K562 (cell line): Measurements from ENCODE around the gene PLPPR1. TPM values are rescaled to one million over a fixed set of nuclear protein-coding genes. Genes with fewer than 3 reads are reported as not detected.

Experiments used
- ATAC-seq: fragments of 200-7000 bp; cut with Tn5 transposase; 3 replicates; pipeline ENCODE4 v1.9.1; 2020; ENCODE audit warnings: moderate library complexity
- BruUV-seq: library from RNA; stranded (reverse); fragments of 400-500 nt; replicated peaks from 2 replicates; lab custom pipeline; 2021; lab: Mats Ljungman, UMichigan
- CTCF ChIA-PET: fragments of 300-600 bp; formaldehyde crosslinking; extraction: SDS; loops from one replicate; lab custom pipeline; 2021; ENCODE audit warnings: low intra/inter-chr PET ratio; lab: Yijun Ruan, JAX
- POLR2A ChIA-PET: fragments of 300-600, 350-650 bp; sonication (Branson Sonifier 250); formaldehyde crosslinking; extraction: SDS; loops from one replicate; lab custom pipeline; 2021; ENCODE audit warnings: antibody characterized with exemption, inconsistent platforms; lab: Yijun Ruan, JAX
- DNase-seq, 4 experiments: peaks; one replicate each; pipeline versions ENCODE4 v3.0.0 to v3.0.0-alpha.2; 2011 to 2018; ENCODE audit warnings: low spot score in 3 of 4, mixed read lengths in 3 of 4; ENCODE audit errors: extremely low read depth in 1 of 4
- FAIRE-seq: peaks from 2 replicates; lab custom pipeline; 2011; peaks lifted over from hg19 to GRCh38; lab: Jason Lieb, UNC
- H2AFZ ChIP-seq: 2 replicates; pipeline ENCODE4 v1.6.0; 2011; ENCODE audit warnings: low read depth, low read length, control low read depth, inconsistent platforms
- H3K27ac ChIP-seq: fragments of 200-600 bp; 3 replicates; pipeline ENCODE4 v1.8.0; 2011; ENCODE audit warnings: low read depth, mild to moderate bottlenecking, control low read depth, inconsistent platforms, low read length, moderate library complexity, mixed read lengths; ENCODE audit errors: extremely low read depth
- H3K27me3 ChIP-seq, 2 experiments: fragments of 300-600 bp in 1 of 2; 2 replicates in 1 of 2; 3 replicates in 1 of 2; pipeline versions ENCODE4 v1.6.0 to v1.8.0; 2011; ENCODE audit warnings: inconsistent platforms in 2 of 2, low read length in 2 of 2, mild to moderate bottlenecking in 1 of 2, mixed read lengths in 1 of 2, moderate library complexity in 1 of 2; ENCODE audit not compliant: control insufficient read depth in 2 of 2, insufficient read depth in 2 of 2
- H3K36me3 ChIP-seq: fragments of 300-600 bp; 3 replicates; pipeline ENCODE4 v1.8.0; 2011; ENCODE audit warnings: mild to moderate bottlenecking, low read length, inconsistent platforms; ENCODE audit not compliant: control insufficient read depth, insufficient read depth
- H3K4me1 ChIP-seq, 2 experiments: fragments of 200-600 bp in 1 of 2; replicated peaks in 1 of 2; 2 replicates in 1 of 2; 3 replicates in 1 of 2; pipeline versions ENCODE4 v1.5.1 to v1.8.0; 2011; ENCODE audit warnings: inconsistent platforms in 2 of 2, low read length in 2 of 2, mild to moderate bottlenecking in 1 of 2, mixed read lengths in 1 of 2, moderate library complexity in 1 of 2; ENCODE audit not compliant: control insufficient read depth in 2 of 2, insufficient read depth in 2 of 2
- H3K4me2 ChIP-seq: 2 replicates; pipeline ENCODE4 v1.6.1; 2011; ENCODE audit warnings: low read length, control low read depth, inconsistent platforms, mixed read lengths; ENCODE audit not compliant: insufficient read depth
- H3K4me3 ChIP-seq: fragments of 200-600 bp; sonication (generic), shearing (Covaris generic); 2 replicates; pipeline ENCODE4 v1.5.1; 2016; ENCODE audit warnings: control low read depth, inconsistent platforms
- H3K79me2 ChIP-seq: fragments of 200-600 bp; 3 replicates; pipeline ENCODE4 v1.8.0; 2011; ENCODE audit warnings: low read length, inconsistent platforms; ENCODE audit not compliant: control insufficient read depth, insufficient read depth
- H3K9ac ChIP-seq, 2 experiments: 2 replicates each; pipeline versions ENCODE4 v1.6.0 to v1.6.1; 2011; ENCODE audit warnings: low read depth in 2 of 2, low read length in 2 of 2, control low read depth in 1 of 2, inconsistent platforms in 1 of 2, mild to moderate bottlenecking in 1 of 2, mixed read lengths in 1 of 2; ENCODE audit not compliant: insufficient read depth in 1 of 2
- H3K9me1 ChIP-seq: one replicate; pipeline ENCODE4 v1.6.0; 2011; ENCODE audit warnings: inconsistent platforms, mild to moderate bottlenecking, low read length, moderate library complexity; ENCODE audit not compliant: control insufficient read depth, insufficient read depth
- H3K9me3 ChIP-seq: replicated peaks from 2 replicates; pipeline ENCODE4 v1.5.1; 2011; ENCODE audit warnings: low read depth, low read length, inconsistent platforms; ENCODE audit not compliant: control insufficient read depth, insufficient read depth
- H4K20me1 ChIP-seq: replicated peaks from 2 replicates; pipeline ENCODE4 v1.6.1; 2011; ENCODE audit warnings: low read length, inconsistent platforms, mixed read lengths; ENCODE audit not compliant: control insufficient read depth, insufficient read depth
- CBX3 ChIP-seq, 2 experiments: IDR thresholded peaks; 1 replicate in 1 of 2; 2 replicates in 1 of 2; pipeline ENCODE4 v1.6.1; 2012; ENCODE audit warnings: inconsistent platforms in 2 of 2, low read length in 2 of 2, borderline replicate concordance in 1 of 2, control low read depth in 1 of 2
- CCAR2 ChIP-seq: fragments of 200-400 bp; formaldehyde crosslinking; IDR thresholded peaks from 2 replicates; pipeline ENCODE4 v1.6.1; 2017; ENCODE audit warnings: mild to moderate bottlenecking, low read depth, low read length
- EGR1 ChIP-seq: fragments of 450-650 bp; conservative IDR thresholded peaks from 2 replicates; pipeline ENCODE4 v1.6.1; 2017; ENCODE audit warnings: mild to moderate bottlenecking
- ILK ChIP-seq: fragments of 450-650 bp; IDR thresholded peaks from 2 replicates; pipeline ENCODE4 v1.6.1; 2016; ENCODE audit warnings: missing genetic modification characterization, low read depth, mild to moderate bottlenecking, missing compliant biosample characterization, moderate library complexity, borderline replicate concordance
- MAZ ChIP-seq, 2 experiments: fragments of 450-650 bp in 1 of 2; sonication (generic) in 1 of 2; formaldehyde crosslinking; IDR thresholded peaks in 1 of 2; conservative IDR thresholded peaks in 1 of 2; 2 replicates each; pipeline versions ENCODE4 v1.4.0 to v1.5.0; 2020; ENCODE audit warnings: mild to moderate bottlenecking in 1 of 2, missing genetic modification reagents in 1 of 2
- MCM3 ChIP-seq: fragments of 450-650 bp; IDR thresholded peaks from 2 replicates; pipeline ENCODE4 v1.6.1; 2016
- NBN ChIP-seq: fragments of 450-650 bp; IDR thresholded peaks from 2 replicates; pipeline ENCODE4 v1.6.1; 2016; ENCODE audit warnings: low read depth, mild to moderate bottlenecking
- NR1H2 ChIP-seq: sonication (generic); formaldehyde crosslinking; IDR thresholded peaks from 2 replicates; pipeline ENCODE4 v1.4.0; 2020; ENCODE audit warnings: mild to moderate bottlenecking, missing genetic modification reagents
- PPARD ChIP-seq: fragments of 250-450 bp; sonication (Bioruptor Pico); IDR thresholded peaks from 2 replicates; pipeline ENCODE4 v1.8.0; 2022; ENCODE audit warnings: inconsistent platforms, mild to moderate bottlenecking, moderate library complexity
- PRMT5 ChIP-seq: sonication (generic); formaldehyde crosslinking; IDR thresholded peaks from 2 replicates; pipeline ENCODE4 v1.5.0; 2020; ENCODE audit warnings: missing genetic modification reagents
- SAP30 ChIP-seq: fragments of 200-600 bp; sonication (generic); IDR thresholded peaks from 2 replicates; pipeline ENCODE4 v1.6.1; 2012; ENCODE audit warnings: borderline replicate concordance, low read depth, mild to moderate bottlenecking, moderate library complexity, low read length, control low read depth, inconsistent platforms; ENCODE audit not compliant: insufficient read depth, poor library complexity, severe bottlenecking
- SRF ChIP-seq, 2 experiments: fragments of 250-450, 450-650 bp in 1 of 2; sonication (Bioruptor Pico) in 1 of 2; sonication (generic) in 1 of 2; formaldehyde crosslinking; IDR thresholded peaks; 2 replicates each; pipeline versions ENCODE4 v1.5.0 to v1.5.1; 2020 to 2022; ENCODE audit warnings: mild to moderate bottlenecking in 1 of 2, missing genetic modification reagents in 1 of 2
- TAF9B ChIP-seq: fragments of 450-650 bp; IDR thresholded peaks from 2 replicates; pipeline ENCODE4 v1.6.1; 2018; ENCODE audit warnings: mild to moderate bottlenecking; ENCODE audit not compliant: partially characterized antibody
- TARDBP ChIP-seq: fragments of 450-650 bp; IDR thresholded peaks from 2 replicates; pipeline ENCODE4 v1.6.1; 2016
- TCF7L2 ChIP-seq: fragments of 150-350 bp; IDR thresholded peaks from 2 replicates; pipeline ENCODE4 v1.6.1; 2016; ENCODE audit warnings: low read depth, mild to moderate bottlenecking, low read length, moderate library complexity
- XRCC3 ChIP-seq: fragments of 450-650 bp; IDR thresholded peaks from 2 replicates; pipeline ENCODE4 v1.6.1; 2017; ENCODE audit warnings: mild to moderate bottlenecking, moderate library complexity
- ZBTB1 ChIP-seq: sonication (generic); formaldehyde crosslinking; IDR thresholded peaks from 2 replicates; pipeline ENCODE4 v1.8.1; 2023; ENCODE audit warnings: missing genetic modification reagents, low read depth, mild to moderate bottlenecking, borderline replicate concordance
- WGBS: fragments of 100-300 bp; shearing (Covaris generic); methylation state at CpG from one replicate; pipeline ENCODE4 v1.1.6; 2016; ENCODE audit warnings: low coverage, mixed read lengths; ENCODE audit not compliant: insufficient coverage; ENCODE audit errors: missing lambda C conversion rate; 5-methylcytosine and 5-hydroxymethylcytosine counted together
- in situ Hi-C: fragments of 300-500 bp; cut with MboI; formaldehyde crosslinking; loops from 4 replicates; pipeline ENCODE4 v1.15.0; 2018; ENCODE audit warnings: inconsistent platforms, mixed read lengths
- intact Hi-C: fragments of 100-400 bp; cut with micrococcal nuclease; formaldehyde crosslinking; loops from 2 replicates; pipeline ENCODE4 v1.14.2; 2022
- polyA plus RNA-seq, 8 experiments: library from polyadenylated mRNA; depleted of rRNA in 4 of 8; stranded (reverse) in 5 of 8; unstranded in 3 of 8; fragments of >200 nt; fragmentation: Nextera tagmentation in 2 of 8; fragmentation: Illumina TruSeq in 1 of 8; extraction: Ambion mirVana in 2 of 8; extraction: Trizol in 1 of 8; gene quantifications; 2 replicates each; pipeline versions ENCODE4 v1.2.1 to v1.2.3, GENCODE V29; 2011 to 2014; ENCODE audit warnings: inconsistent platforms in 1 of 8, missing spikeins in 1 of 8
- total RNA-seq, 7 experiments: library from RNA; depleted of rRNA in 6 of 7; stranded (reverse); fragments of >200 nt in 6 of 7; fragmentation: Illumina TruSeq in 2 of 7; extraction: Trizol in 2 of 7; gene quantifications; 2 replicates each; pipeline versions ENCODE4 v1.2.1 to v1.2.3, GENCODE V29; 2011 to 2021; ENCODE audit warnings: low replicate concordance in 1 of 7

Gene PLPPR1
- total and polyA plus RNA-seq, 9 of the 15 experiments (the other 6 are each of a cell fraction or from before 2014, with no cell fraction given): not detected

DNA sequence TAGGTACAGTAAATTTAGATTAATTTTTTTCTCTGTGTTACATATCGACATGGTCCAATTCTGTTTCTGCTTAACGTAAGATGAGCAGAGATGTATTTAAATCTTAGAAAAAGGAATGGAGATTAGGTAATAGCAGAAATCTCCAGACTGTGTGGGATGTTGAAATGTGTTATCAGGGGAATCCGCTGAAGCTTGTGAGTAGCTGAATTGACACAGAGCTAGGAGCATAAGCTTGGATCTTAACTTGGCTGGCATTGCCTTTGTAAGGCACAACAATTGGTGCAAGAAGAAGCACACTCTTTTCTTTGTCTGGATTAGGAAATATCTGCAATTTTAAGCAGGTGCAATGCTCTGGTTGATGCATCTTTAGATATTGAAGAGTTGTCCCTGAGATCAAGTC lies 53.1 kb downstream of the PLPPR1 start:
- Histone ChIP-seq H2AFZ (no peak overlapping the region), H3K79me2 (no peaks in the 10 kb centered on the region), H3K9me1 (no peaks in the 10 kb centered on the region), H4K20me1 (no peaks in the 10 kb centered on the region), H3K9me3 (no peaks in the 10 kb centered on the region), H3K27ac (no peak overlapping the region), H3K4me2 (no peak overlapping the region), H3K4me1 (no peaks in the 10 kb centered on the region), H3K36me3 (no peaks in the 10 kb centered on the region), H3K27me3 (no peaks in the 10 kb centered on the region), H3K4me3 (no peak overlapping the region)
- intact Hi-C loops (no loop called here), in situ Hi-C loops (no loop called here)
- no peak for ATAC-seq
- FAIRE-seq: no peak
- BruUV-seq: no TSS peak
- ChIA-PET CTCF (no interaction called here), POLR2A (interaction anchor here (0.6 kb wide), 1 partner anchor 219 kb away, joined by 3 read pairs; no protein-coding TSS in a partner anchor)
- 2% methylated on average over 3 of the region's 3 CpGs for WGBS
- no peak for DNase-seq
- TF ChIP-seq NR1H2 (CRISPR knock-in tag) (no peak), TCF7L2 (no peak), PRMT5 (no peak), ZBTB1 (CRISPR knock-in tag) (no peak), TARDBP (no peak), NBN (no peak)
- TF ChIP-seq, all 486 proteins: peak for 0
- H3K9ac ChIP-seq: no peak overlapping the region

DNA sequence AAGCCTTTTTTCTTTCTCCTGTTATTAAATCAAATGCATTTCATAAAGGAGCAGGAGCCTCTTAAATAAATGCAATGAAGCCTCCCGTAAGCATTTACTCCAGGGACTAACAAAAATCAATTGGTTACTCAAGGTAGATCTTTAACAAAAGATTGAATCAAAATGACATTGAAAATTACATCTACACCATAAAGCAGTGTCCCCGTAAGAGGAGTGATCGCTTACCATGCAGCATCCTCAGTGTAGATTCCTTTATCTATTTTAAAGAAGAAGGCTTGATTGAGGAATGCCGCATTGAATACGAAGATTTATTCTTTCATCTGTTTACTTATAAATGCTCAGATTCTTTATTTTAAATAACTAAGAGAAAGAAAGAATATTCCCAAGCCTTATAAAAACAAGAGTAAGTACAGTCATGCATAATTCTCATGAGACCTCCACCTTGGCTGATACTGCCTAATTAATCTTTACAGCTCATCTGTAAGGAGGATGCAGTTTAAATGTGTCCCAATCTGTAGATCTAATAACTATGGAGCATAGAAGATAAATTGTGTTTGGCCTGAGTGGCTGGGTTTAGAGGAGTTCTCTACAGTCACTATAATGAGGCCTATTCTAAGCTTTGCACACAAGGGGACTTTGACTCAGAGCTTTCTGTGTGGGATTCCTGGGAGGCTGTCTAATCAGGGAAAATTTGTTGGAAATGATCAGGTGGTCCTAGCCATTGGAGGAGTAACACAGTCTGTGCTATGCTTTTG lies 55.1 kb downstream of the PLPPR1 start:
- in situ Hi-C loops: no loop called here
- intact Hi-C loops: no loop called here

More for the DNA sequence above, 55.1 kb downstream of the PLPPR1 start:
- CTCF ChIA-PET: no interaction called here
- BruUV-seq: no TSS peak
- no peak overlapping the region for H2AFZ ChIP-seq
- TF ChIP-seq CBX3 (IDR thresholded peaks at IDR 0.05; ENCODE audit: borderline replicate concordance in 1 of 2, low read length in 2 of 2) (no peak), SAP30 (no peak), MAZ (CRISPR knock-in tag; conservative IDR thresholded peaks at IDR 0.05 in 1 of 2, IDR thresholded peaks at IDR 0.05 in 1 of 2) (no peak), MCM3 (no peak), SRF (CRISPR knock-in tag; IDR thresholded peaks at IDR 0.05) (no peak), CCAR2 (no peak), EGR1 (no peak), TARDBP (no peak), PPARD (CRISPR knock-in tag) (no peak), ILK (no peak), TAF9B (no peak), XRCC3 (no peak)
- H3K27me3 ChIP-seq: no peaks in the 10 kb centered on the region
- ATAC-seq (no peak), FAIRE-seq (no peak), DNase-seq (no peak)
- H3K79me2 ChIP-seq: no peaks in the 10 kb centered on the region
- no peaks in the 10 kb centered on the region for H3K36me3 ChIP-seq
- H3K4me2 ChIP-seq: no peak overlapping the region
- POLR2A ChIA-PET: no interaction called here
- WGBS: 1% methylated on average over 5 of the region's 5 CpGs
- no peaks in the 10 kb centered on the region for H4K20me1 ChIP-seq
- H3K9me1 ChIP-seq: no peaks in the 10 kb centered on the region
- H3K9ac ChIP-seq: no peak overlapping the region
- no peaks in the 10 kb centered on the region for H3K4me1 ChIP-seq
- H3K4me3 ChIP-seq: no peak overlapping the region
- H3K9me3 ChIP-seq: no peaks in the 10 kb centered on the region
- no peak overlapping the region for H3K27ac ChIP-seq
